CMK (cell line): Measurements from ENCODE around the gene LEKR1.
"Not testable (repeated sequence)": the region's sequence is repeated elsewhere in the genome, so short reads cannot be mapped to it uniquely, and the experiment has no call there.

Experiments used
- DNase-seq: peaks from one replicate; pipeline ENCODE4 v3.0.0-alpha.2; 2010; ENCODE audit warnings: low read depth

The LEKR1 gene

GRCh38 chr3:156837115-156837514, 11.0 kb downstream of the LEKR1 start:
- no peak for DNase-seq

GRCh38 chr3:156838035-156838434, 11.9 kb downstream of the LEKR1 start:
- no peak for DNase-seq

DNA sequence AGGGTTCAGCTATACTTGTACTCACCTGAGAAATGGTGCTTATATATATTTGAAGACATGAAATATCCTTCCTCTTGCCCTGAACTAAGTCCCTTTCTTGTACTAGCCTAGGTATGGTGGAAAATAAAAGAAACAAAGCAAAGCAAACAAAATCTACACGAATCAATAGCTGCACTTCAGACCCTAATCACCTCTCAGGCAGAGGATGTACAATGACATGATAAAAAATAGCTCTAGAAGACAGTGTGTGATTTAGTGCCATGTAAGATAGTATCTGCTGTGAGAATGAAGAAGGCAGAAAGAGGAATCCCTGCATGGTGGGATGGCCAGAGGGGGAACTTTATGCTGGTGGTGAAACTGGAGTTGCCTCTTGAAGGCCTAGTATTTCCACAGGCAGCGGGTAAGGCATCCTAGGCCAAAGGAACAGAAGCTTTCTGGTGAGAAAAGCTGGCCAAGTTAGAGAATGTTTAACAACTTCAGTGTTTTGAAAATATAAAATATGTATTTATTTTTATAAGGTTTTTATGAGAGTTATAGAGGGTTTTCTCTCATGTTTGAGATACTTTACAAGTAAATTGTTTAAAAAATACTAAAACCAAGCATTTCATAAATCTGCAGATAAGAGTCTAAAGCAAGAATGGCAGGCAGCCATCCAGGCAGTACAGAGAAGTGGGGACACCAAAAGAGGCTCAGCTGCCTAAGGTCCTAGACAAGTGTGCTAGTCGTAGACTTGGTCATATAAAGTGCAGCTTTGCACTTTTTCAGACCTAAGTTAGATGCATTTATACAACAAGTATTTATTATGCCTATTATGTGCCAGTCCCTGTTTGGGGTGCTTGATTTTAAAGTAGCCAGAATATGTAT, 14.9 kb downstream of the LEKR1 start:
- DNase-seq, result no peak

GRCh38 chr3:156843071-156843808, 17.1 kb downstream of the LEKR1 start:
- no peak for DNase-seq

DNA sequence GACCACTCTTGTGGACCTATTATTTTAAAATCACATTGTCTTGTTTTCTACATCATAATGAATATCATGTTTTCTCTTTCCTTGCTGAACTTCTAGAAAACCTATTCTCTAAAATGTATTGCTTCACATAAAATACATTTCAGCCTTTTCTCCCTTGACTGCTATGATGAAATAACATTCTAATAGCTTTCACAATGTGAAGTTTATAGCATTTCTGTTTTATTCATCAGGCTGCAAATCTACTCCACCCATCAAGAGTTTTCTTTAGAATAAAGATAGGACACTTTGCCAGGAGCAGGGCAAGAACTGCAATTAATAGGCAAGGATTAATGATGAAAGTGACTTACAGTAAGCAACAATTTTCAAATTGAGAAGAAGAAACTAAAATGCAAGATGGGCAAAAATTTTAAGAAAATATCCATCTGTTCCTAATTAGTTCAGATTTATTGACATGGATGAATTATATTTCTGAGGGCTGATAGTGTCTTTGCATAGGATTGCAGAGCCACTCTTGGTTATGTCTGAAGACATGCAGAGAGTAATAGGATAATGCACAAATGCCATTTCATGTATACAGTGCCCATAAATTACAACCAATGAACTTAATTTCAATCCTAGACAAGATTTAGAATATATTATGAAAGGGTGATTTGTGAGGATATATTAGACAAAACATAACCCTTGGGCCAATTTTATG, 21.7 kb downstream of the LEKR1 start:
- no peak for DNase-seq

DNA sequence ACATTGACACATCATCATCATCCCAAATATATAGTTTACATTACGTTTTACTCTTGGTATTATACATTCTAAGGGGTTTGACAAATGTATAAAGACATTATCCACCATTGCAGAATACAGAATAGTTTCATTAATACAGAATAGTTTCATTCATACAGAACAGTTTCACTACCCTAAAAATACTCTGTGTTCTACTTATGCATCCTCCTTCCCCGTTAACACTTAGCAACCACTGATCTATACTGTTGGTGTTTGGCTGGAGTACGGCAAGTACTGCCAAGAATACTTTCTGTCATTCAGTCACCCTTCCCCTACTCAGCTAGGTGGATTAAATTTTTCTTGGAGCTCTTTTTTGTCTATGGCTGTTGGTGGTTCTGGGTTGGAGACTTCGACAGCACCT, 33.4 kb downstream of the LEKR1 start:
- DNase-seq, result no peak

DNA sequence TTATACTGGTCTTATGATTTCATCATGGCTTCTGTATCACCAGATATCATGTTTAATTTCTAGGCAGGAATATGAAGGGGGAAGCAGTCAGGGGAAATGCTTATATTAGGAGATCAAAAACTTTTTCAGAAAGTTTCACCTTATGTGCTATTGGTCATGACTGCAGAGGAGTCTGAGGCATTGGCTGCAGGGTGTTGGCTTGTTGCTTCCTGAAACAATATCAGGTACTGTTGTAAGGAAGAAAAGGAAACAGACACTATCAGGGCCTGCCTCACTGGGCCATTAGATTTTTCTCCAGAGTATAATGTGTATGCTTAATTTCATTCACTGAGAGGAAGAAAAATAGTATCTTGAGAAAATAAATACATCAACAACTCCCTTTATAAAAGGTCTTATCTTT, 34.7 kb downstream of the LEKR1 start:
- DNase-seq, result no peak

- no peak for DNase-seq
These were observed 36.2 kb downstream of the LEKR1 start for GRCh38 chr3:156862338-156862737.

DNA sequence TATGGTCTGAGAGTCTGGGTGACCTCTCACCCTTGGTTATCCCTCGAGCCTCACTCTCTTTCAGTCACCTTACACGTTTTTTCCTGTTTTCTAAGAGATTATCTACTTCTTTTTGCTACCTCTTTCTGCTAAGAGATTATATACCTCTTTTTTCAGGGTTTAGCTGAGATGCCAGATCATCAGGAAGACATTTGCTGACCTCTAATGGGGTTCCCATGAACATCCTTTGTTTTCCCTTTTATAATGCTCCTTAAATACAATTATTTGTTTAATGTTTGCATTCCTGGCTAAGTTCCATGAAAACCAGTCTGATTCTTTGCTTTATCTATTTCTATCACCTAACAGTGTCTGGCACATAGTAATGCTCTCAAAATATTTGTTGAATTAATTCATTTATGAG, 39.6 kb downstream of the LEKR1 start:
- no peak for DNase-seq

- DNase-seq, result no peak
These were observed 41.0 kb downstream of the LEKR1 start for GRCh38 chr3:156867174-156867573.

- DNase-seq, result no peak
These were observed 41.8 kb downstream of the LEKR1 start for GRCh38 chr3:156867920-156868319.

- no peak for DNase-seq
These were observed 47.8 kb downstream of the LEKR1 start for GRCh38 chr3:156873906-156874305.

DNA sequence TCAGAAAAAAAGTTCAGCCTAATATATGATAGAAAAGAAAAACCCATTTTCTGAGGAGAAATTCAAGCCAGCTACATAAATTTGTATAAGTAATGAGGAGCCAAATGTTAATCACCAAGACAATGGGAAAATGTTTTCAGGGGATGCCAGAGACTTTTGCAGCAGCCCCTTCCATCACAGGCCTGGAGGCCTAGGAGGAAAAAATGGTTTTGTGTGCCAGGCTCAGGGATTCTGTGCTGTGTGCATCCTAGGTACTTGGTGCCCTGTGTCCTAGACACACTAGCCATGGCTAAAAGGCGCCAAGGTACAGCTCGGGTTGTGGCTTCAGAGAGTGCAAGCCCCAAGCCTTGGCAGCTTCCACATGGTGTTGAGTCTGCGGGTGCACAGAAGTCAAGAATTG, 53.3 kb downstream of the LEKR1 start:
- DNase-seq, result not testable (repeated sequence)

DNA sequence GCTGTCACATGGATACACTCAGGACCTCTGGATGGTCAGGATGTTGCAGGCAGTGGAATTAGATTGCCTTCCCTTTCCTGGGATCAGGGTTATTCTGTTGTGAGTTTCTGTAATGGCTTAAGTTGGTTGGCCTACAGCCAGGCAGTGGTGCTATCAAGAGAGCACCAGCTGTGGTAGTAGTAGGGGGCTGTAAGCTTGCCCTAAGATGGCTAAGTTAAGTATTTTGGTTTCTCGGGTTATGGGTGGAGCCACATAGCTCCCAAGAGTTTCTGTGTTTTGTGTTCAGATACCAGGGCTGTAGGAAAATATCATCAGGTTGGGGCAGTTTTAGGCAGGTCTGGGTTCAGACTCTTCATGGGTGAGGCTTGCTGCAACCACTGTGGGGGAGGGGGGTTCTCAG, 59.6 kb downstream of the LEKR1 start:
- no peak for DNase-seq

DNA sequence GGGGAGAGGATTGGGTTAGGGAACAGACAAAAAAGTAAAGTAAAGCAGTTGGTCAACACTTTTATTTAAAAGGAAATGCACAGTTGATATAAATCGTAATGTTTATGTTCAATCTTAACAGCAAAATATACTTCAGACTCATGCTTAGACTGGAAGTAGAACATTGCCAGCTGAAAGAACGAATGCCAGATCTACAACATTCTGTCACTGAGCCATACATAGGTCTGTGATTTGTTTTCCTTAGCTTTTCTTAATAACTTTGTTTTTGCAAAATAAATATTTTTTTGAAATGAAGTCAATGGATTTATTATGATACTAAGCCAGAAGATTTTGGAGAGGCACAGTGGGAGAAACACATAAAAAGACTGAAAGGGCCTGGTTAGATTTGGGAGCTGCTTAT, 62.0 kb downstream of the LEKR1 start:
- no peak for DNase-seq

- no peak for DNase-seq
These were observed 62.4 kb downstream of the LEKR1 start for GRCh38 chr3:156888576-156888975.

GRCh38 chr3:156892701-156893100, 66.5 kb downstream of the LEKR1 start:
- no peak for DNase-seq

GRCh38 chr3:156895374-156895773, 69.2 kb downstream of the LEKR1 start:
- DNase-seq, result not testable (repeated sequence)

GRCh38 chr3:156897851-156898250, 71.7 kb downstream of the LEKR1 start:
- not testable (repeated sequence) for DNase-seq

GRCh38 chr3:156898296-156898880, 72.2 kb downstream of the LEKR1 start:
- no peak for DNase-seq

- no peak for DNase-seq
These were observed 73.8 kb downstream of the LEKR1 start for GRCh38 chr3:156899951-156900350.

DNA sequence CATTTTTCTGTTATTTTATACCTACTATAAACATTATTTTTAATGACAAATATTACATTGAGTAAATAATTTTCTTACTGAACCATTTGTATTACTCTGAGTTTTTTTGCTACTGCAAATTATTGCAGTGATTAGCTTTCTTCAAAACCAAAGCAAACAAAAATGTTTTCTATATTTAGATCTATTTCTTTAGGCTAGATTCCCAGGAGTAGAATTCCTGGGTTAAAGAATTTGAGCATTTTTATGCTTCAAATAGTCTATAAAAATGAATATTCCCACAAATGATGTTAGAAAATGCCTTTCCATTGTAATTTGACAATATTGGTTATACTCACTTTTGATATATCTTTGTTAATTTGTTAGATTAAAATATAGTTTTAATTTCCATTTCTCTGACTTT, 76.8 kb downstream of the LEKR1 start:
- DNase-seq, result no peak
